Measurements from ENCODE around the gene PLA1A. TPM values are rescaled to one million over a fixed set of nuclear protein-coding genes. Genes with fewer than 3 reads are reported as not detected.

PLA1A gene
- total and polyA plus RNA-seq, 2 of the 4 experiments (the other 2 are of a cell fraction): not detected

- Histone ChIP-seq H3K79me1 (ENCODE audit: low read depth in 1 of 2, low read length in 2 of 2) (peaks cover 9 to 15% of the 10 kb centered on the region in 2 experiments), H2AK5ac (ENCODE audit: low read depth, low read length) (no peak overlapping the region), H4K20me1 (ENCODE audit: insufficient read depth, low read length) (no peaks in the 10 kb centered on the region), H3K27me3 (ENCODE audit: control insufficient read depth, insufficient read depth, low read length) (no peaks in the 10 kb centered on the region), H3K23ac (ENCODE audit: low read depth, low read length) (no peak overlapping the region), H4K5ac (ENCODE audit: low read depth, low read length) (no peak overlapping the region), H3K4me1 (ENCODE audit: control insufficient read depth, insufficient read depth, low read length) (no peaks in the 10 kb centered on the region), H3K27ac (ENCODE audit: insufficient read depth, low read length) (no peak overlapping the region), H3K9me1 (ENCODE audit: insufficient read depth, low read length) (peaks cover 4% of the 10 kb centered on the region; the same call in 1 of the 2 replicates), H3K9ac (ENCODE audit: low read depth, low read length) (no peak overlapping the region), H2AFZ (replicated peaks; ENCODE audit: low read length, poor library complexity) (no peak overlapping the region), H4K8ac (ENCODE audit: low read depth in 2 of 2, low read length in 2 of 2) (no peak overlapping the region), H3K4me2 (ENCODE audit: low read depth, low read length) (no peak overlapping the region), H3K4ac (ENCODE audit: low read depth, low read length) (no peak overlapping the region), H2BK5ac (ENCODE audit: low read depth, low read length, poor library complexity, severe bottlenecking) (no peak overlapping the region), H3K56ac (ENCODE audit: extremely low read depth, insufficient read depth, low read length) (no peak overlapping the region), H3K18ac (ENCODE audit: low read depth, low read length) (no peak overlapping the region), H3K4me3 (ENCODE audit: insufficient read depth, low read depth, low read length) (no peak overlapping the region), H3K9me3 (ENCODE audit: control insufficient read depth, insufficient read depth, low read length) (no peaks in the 10 kb centered on the region), H2BK15ac (ENCODE audit: low read depth, low read length) (no peak overlapping the region), H2BK120ac (ENCODE audit: low read depth, low read length) (no peak overlapping the region), H3K36me3 (ENCODE audit: control insufficient read depth, insufficient read depth, low read length) (peaks cover 6% of the 10 kb centered on the region), H2AK9ac (replicated peaks; ENCODE audit: low read depth, low read length, poor library complexity) (no peak overlapping the region), H3K14ac (replicated peaks; ENCODE audit: low read depth, low read length) (no peak overlapping the region), H4K91ac (ENCODE audit: insufficient read depth, low read depth, low read length) (no peak overlapping the region), H2BK20ac (ENCODE audit: low read depth, low read length) (no peak overlapping the region)
- in situ Hi-C loops (cut with MboI; ENCODE audit: low sequenced_read_pairs): no loop called here
- CTCF ChIA-PET: no interaction called here
- POLR2A ChIA-PET (ENCODE audit: unreplicated experiment): interaction anchor here (0.7 kb wide), 1 partner anchor 570 kb away, joined by 8 read pairs; no protein-coding TSS in a partner anchor
- ATAC-seq (ENCODE audit: low read depth) (no peak), DNase-seq (no peak)
- intact Hi-C loops (cut with micrococcal nuclease): no loop called here
- no TSS peak for BruUV-seq (replicated peaks)
- no CpG with 5 or more reads among the region's 18 CpGs for WGBS, 2 experiments (ENCODE audit: extremely low coverage in 2 of 2, insufficient read length in 1 of 2)
- dilution Hi-C loops (cut with HindIII; ENCODE audit: low sequenced_read_pairs, unreplicated experiment): no loop called here
- TF ChIP-seq RAD21 (IDR thresholded peaks at IDR 0.05; ENCODE audit: low read length) (no peak), NFE2L2 (IDR thresholded peaks at IDR 0.05; ENCODE audit: low read depth, low read length) (no peak), RFX5 (IDR thresholded peaks at IDR 0.05; ENCODE audit: low read depth, low read length) (no peak), BHLHE40 (IDR thresholded peaks at IDR 0.05; ENCODE audit: low read depth, low read length) (no peak), ELK1 (IDR thresholded peaks at IDR 0.05; ENCODE audit: borderline replicate concordance, low read depth, low read length) (no peak), CEBPB (IDR thresholded peaks at IDR 0.05; ENCODE audit: low read depth, low read length) (no peak), POLR2A (IDR thresholded peaks at IDR 0.05; ENCODE audit: low read depth, low read length) (no peak), MAZ (IDR thresholded peaks at IDR 0.05; ENCODE audit: borderline replicate concordance, low read depth, low read length) (no peak), FOS (IDR thresholded peaks at IDR 0.05; ENCODE audit: low read depth, low read length) (no peak), RCOR1 (IDR thresholded peaks at IDR 0.05; ENCODE audit: insufficient replicate concordance, low read length) (no peak), MAFK (IDR thresholded peaks at IDR 0.05; ENCODE audit: low read depth, low read length) (no peak), CHD1 (IDR thresholded peaks at IDR 0.05; ENCODE audit: low read depth, low read length) (no peak), MXI1 (IDR thresholded peaks at IDR 0.05; ENCODE audit: borderline replicate concordance, low read depth, low read length) (no peak), SMC3 (IDR thresholded peaks at IDR 0.05; ENCODE audit: low read depth, low read length) (no peak)
- TF ChIP-seq, protein P1, sequence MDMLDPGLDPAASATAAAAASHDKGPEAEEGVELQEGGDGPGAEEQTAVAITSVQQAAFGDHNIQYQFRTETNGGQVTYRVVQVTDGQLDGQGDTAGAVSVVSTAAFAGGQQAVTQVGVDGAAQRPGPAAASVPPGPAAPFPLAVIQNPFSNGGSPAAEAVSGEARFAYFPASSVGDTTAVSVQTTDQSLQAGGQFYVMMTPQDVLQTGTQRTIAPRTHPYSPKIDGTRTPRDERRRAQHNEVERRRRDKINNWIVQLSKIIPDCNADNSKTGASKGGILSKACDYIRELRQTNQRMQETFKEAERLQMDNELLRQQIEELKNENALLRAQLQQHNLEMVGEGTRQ (IDR thresholded peaks at IDR 0.05; ENCODE audit: low read depth, low read length): no peak
- TF ChIP-seq, protein P2, sequence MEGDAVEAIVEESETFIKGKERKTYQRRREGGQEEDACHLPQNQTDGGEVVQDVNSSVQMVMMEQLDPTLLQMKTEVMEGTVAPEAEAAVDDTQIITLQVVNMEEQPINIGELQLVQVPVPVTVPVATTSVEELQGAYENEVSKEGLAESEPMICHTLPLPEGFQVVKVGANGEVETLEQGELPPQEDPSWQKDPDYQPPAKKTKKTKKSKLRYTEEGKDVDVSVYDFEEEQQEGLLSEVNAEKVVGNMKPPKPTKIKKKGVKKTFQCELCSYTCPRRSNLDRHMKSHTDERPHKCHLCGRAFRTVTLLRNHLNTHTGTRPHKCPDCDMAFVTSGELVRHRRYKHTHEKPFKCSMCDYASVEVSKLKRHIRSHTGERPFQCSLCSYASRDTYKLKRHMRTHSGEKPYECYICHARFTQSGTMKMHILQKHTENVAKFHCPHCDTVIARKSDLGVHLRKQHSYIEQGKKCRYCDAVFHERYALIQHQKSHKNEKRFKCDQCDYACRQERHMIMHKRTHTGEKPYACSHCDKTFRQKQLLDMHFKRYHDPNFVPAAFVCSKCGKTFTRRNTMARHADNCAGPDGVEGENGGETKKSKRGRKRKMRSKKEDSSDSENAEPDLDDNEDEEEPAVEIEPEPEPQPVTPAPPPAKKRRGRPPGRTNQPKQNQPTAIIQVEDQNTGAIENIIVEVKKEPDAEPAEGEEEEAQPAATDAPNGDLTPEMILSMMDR (conservative IDR thresholded peaks at IDR 0.05; ENCODE audit: low read depth, low read length): no peak
Measured at GRCh38 chr3:119673875-119674274, 76.2 kb downstream of the PLA1A start.

Measured in IMR-90 (cell line).